SH-SY5Y (cell line): ENCODE data around the gene LTBP2.

ENCODE experiments used
- GATA2 ChIP-seq: IDR thresholded peaks from 2 replicates; pipeline ENCODE4 v1.6.1; 2011; ENCODE audit warnings: mild to moderate bottlenecking, low read depth, low read length
- GATA3 ChIP-seq: IDR thresholded peaks from 2 replicates; pipeline ENCODE4 v1.6.1; 2011; ENCODE audit warnings: low read depth, mild to moderate bottlenecking, low read length, moderate library complexity

GRCh38 chr14:74474376-74474775 lies 137.7 kb downstream of the LTBP2 start:
- no peak for TF ChIP-seq GATA2
- no peak for TF ChIP-seq GATA3
